ENCODE data around the gene MAP7D2.

DNA sequence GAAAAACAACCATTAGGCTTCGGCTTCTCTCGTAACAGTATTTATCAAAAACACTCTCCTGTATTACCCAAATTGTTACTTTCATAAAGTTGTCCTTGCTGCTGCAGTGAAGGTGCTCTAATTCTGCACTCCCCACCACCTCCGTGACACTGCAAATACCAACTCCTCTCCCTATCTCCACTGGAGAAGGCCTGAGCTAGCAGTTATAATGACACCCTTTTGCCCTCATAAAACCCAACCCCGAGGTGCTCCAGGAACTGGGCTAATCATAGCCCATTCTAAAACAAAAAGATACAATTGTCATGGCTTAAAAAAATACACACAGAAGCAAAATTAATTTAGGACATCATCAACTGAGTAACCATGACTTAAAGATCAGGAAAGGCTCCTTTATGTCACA lies 59.2 kb downstream of the MAP7D2 start:
- no peak for TF ChIP-seq CTCF (IDR thresholded peaks at IDR 0.05; ENCODE audit: borderline replicate concordance, extremely low read depth, low read length, poor library complexity, severe bottlenecking)
- TF ChIP-seq EZH2 (IDR thresholded peaks at IDR 0.05; ENCODE audit: borderline replicate concordance, low read depth, low read length, severe bottlenecking), result no peak

All from DND-41 (cell line).